Sigmoid colon (tissue), 7 donors: ENCODE results near the gene GPR3. TPM values are rescaled to one million over a fixed set of nuclear protein-coding genes. Genes with fewer than 3 reads are reported as not detected.

Source experiments
- DNase-seq: peaks from one replicate; pipeline ENCODE4 v3.0.0-alpha.2; 2019
- H3K27ac ChIP-seq, 4 donors: fragments of 200-600 bp; sonication (generic); one replicate each; pipeline ENCODE4 v1.5.1; 2016 to 2019; ENCODE audit warnings: mild to moderate bottlenecking in 1 of 4
- H3K27me3 ChIP-seq, 3 donors: fragments of 200-600 bp; sonication (generic); one replicate each; pipeline ENCODE4 v1.5.1; 2019; ENCODE audit warnings: mild to moderate bottlenecking in 1 of 3
- H3K36me3 ChIP-seq, 4 donors: fragments of 200-600 bp; sonication (generic); one replicate each; pipeline ENCODE4 v1.5.1; 2016 to 2019
- H3K4me1 ChIP-seq, 4 donors: fragments of 200-600 bp; sonication (generic); one replicate each; pipeline ENCODE4 v1.5.1; 2017 to 2019
- H3K4me3 ChIP-seq, 4 donors: fragments of 200-600 bp; sonication (generic); one replicate each; pipeline ENCODE4 v1.5.1; 2017 to 2019; ENCODE audit warnings: mild to moderate bottlenecking in 2 of 4, moderate library complexity in 1 of 4
- H3K9me3 ChIP-seq, 4 donors: fragments of 200-600 bp in 3 of 4; sonication (generic) in 3 of 4; one replicate each; pipeline versions ENCODE4 v1.5.1 to v1.6.1; 2013 to 2019
- CTCF ChIP-seq, 4 experiments: fragments of 450-650 bp in 3 of 4; fragments of 200-600 bp in 1 of 4; IDR thresholded peaks; one replicate each; pipeline ENCODE4 v1.5.1; 2016 to 2019; ENCODE audit warnings: antibody characterized with exemption in 4 of 4, mild to moderate bottlenecking in 3 of 4, moderate library complexity in 2 of 4
- EP300 ChIP-seq, 4 donors: sonication (generic); formaldehyde crosslinking; IDR thresholded peaks; one replicate each; pipeline ENCODE4 v1.6.1; 2017; ENCODE audit warnings: antibody characterized with exemption in 4 of 4
- POLR2A ChIP-seq, 2 donors: fragments of 450-650 bp; IDR thresholded peaks; one replicate each; pipeline ENCODE4 v1.6.1; 2016; ENCODE audit warnings: antibody characterized with exemption in 2 of 2, mild to moderate bottlenecking in 2 of 2, moderate library complexity in 2 of 2
- POLR2AphosphoS5 ChIP-seq, 4 donors: sonication (generic); formaldehyde crosslinking; IDR thresholded peaks; one replicate each; pipeline ENCODE4 v1.6.1; 2017; ENCODE audit warnings: antibody characterized with exemption in 4 of 4
- WGBS, 2 donors: extraction: QIAGEN DNeasy Blood & Tissue Kit; methylation state at CpG; one replicate each; pipeline ENCODE4 v1.1.7; 2013; 5-methylcytosine and 5-hydroxymethylcytosine counted together
- intact Hi-C: fragments of 100-400 bp; cut with DNase I; formaldehyde crosslinking; loops from one replicate; pipeline ENCODE4 v1.15.1; 2023
- polyA plus RNA-seq, 3 donors: library from polyadenylated mRNA; stranded (reverse); fragments of 200-250 nt; gene quantifications; one replicate each; pipeline ENCODE4 v1.2.3, GENCODE V29; 2013
- total RNA-seq, 4 donors: library from RNA; depleted of rRNA; stranded (reverse); fragments of >200 nt; gene quantifications; one replicate each; pipeline ENCODE4 v1.1.0, GENCODE V29; 2016
- donor health status: healthy with polysubstance abuse.
- donor health status: Bipolar disorder and iron deficiency.
- donor health status: healthy.

GPR3 gene
- total and polyA plus RNA-seq, 7 donors = 0.36 to 2.0 (median 0.54) TPM; not detected in 4

GRCh38 chr1:27414091-27414490 lies 21.7 kb downstream of the GPR3 start:
- intact Hi-C loops = no loop called here
- no peak for DNase-seq
- Histone ChIP-seq H3K9me3 (no peaks in the 10 kb centered on the region), H3K36me3 (peaks cover 48 to 85% (median 75%) of the 10 kb centered on the region in 4 donors), H3K27me3 (no peaks in the 10 kb centered on the region), H3K27ac (no peak overlapping the region), H3K4me3 (no peak overlapping the region), H3K4me1 (peaks cover 3 to 36% (median 33%) of the 10 kb centered on the region in 4 donors)
- TF ChIP-seq POLR2AphosphoS5 (IDR thresholded peaks at IDR 0.05) = no peak
- no peak for TF ChIP-seq POLR2A (IDR thresholded peaks at IDR 0.05)
- TF ChIP-seq CTCF (IDR thresholded peaks at IDR 0.05) = no peak
- TF ChIP-seq EP300 (IDR thresholded peaks at IDR 0.05) = no peak
- WGBS, 2 donors = 93 to 96% methylated on average over 1 of the region's 1 CpG

- TF ChIP-seq EP300 (IDR thresholded peaks at IDR 0.05) = no peak
- TF ChIP-seq CTCF (IDR thresholded peaks at IDR 0.05) = peak; percentile 54 to 63 (median 60)
- TF ChIP-seq POLR2A (IDR thresholded peaks at IDR 0.05) = no peak
- TF ChIP-seq POLR2AphosphoS5 (IDR thresholded peaks at IDR 0.05) = peak in 1 of 4 donors; percentile 21
- intact Hi-C loops = loop anchor here (1.0 kb wide), 1 partner anchor 188 kb away; the partner anchor contains the start of gene AHDC1
- Histone ChIP-seq H3K36me3 (peaks cover 36 to 60% (median 53%) of the 10 kb centered on the region in 4 donors), H3K4me3 (no peak overlapping the region), H3K9me3 (no peaks in the 10 kb centered on the region), H3K27me3 (no peaks in the 10 kb centered on the region), H3K4me1 (peaks cover 3 to 54% (median 45%) of the 10 kb centered on the region in 4 donors), H3K27ac (peak overlapping the region; percentile 81 to 91 (median 85))
- no peak for DNase-seq
- WGBS, 2 donors = 68 to 69% methylated on average over 3 of the region's 3 CpGs
These were observed 24.1 kb downstream of the GPR3 start for GRCh38 chr1:27416387-27417111.

- 84 to 87% methylated on average over 3 of the region's 3 CpGs for WGBS, 2 donors
- peaks cover under 1 to 57% (median 45%) of the 10 kb centered on the region in 4 donors for H3K4me1 ChIP-seq
- no peak overlapping the region for H3K4me3 ChIP-seq
- intact Hi-C loops = loop anchor here (1.0 to 2.0 kb wide), 2 partner anchors 71 to 187 kb away; partner anchors contain the start of gene AHDC1
- peaks cover 27 to 49% (median 41%) of the 10 kb centered on the region in 4 donors for H3K36me3 ChIP-seq
- DNase-seq = no peak
- peak overlapping the region; percentile 81 to 91 (median 85) for H3K27ac ChIP-seq
- no peaks in the 10 kb centered on the region for H3K27me3 ChIP-seq
- TF ChIP-seq CTCF (IDR thresholded peaks at IDR 0.05) = no peak
- TF ChIP-seq EP300 (IDR thresholded peaks at IDR 0.05) = no peak
- TF ChIP-seq POLR2AphosphoS5 (IDR thresholded peaks at IDR 0.05) = no peak
- no peak for TF ChIP-seq POLR2A (IDR thresholded peaks at IDR 0.05)
- H3K9me3 ChIP-seq = no peaks in the 10 kb centered on the region
These were observed 25.3 kb downstream of the GPR3 start for GRCh38 chr1:27417713-27418112.

GRCh38 chr1:27418326-27419185 lies 26.1 kb downstream of the GPR3 start:
- H3K4me1 ChIP-seq = peaks cover 0 to 59% (median 47%) of the 10 kb centered on the region in 4 donors
- intact Hi-C loops = loop anchor here (2.0 kb wide), 1 partner anchor 70 kb away; no protein-coding TSS in a partner anchor
- peak; percentile 52 to 82 (median 65) for TF ChIP-seq POLR2AphosphoS5 (IDR thresholded peaks at IDR 0.05)
- TF ChIP-seq POLR2A (IDR thresholded peaks at IDR 0.05) = no peak
- peak in 1 of 4 donors; percentile 73 for TF ChIP-seq EP300 (IDR thresholded peaks at IDR 0.05)
- TF ChIP-seq CTCF (IDR thresholded peaks at IDR 0.05) = no peak
- H3K4me3 ChIP-seq = no peak overlapping the region
- H3K27ac ChIP-seq = peak overlapping the region; percentile 81 to 91 (median 85)
- peak; percentile 95 for DNase-seq
- H3K27me3 ChIP-seq = no peaks in the 10 kb centered on the region
- no peaks in the 10 kb centered on the region for H3K9me3 ChIP-seq
- peaks cover 19 to 40% (median 33%) of the 10 kb centered on the region in 4 donors for H3K36me3 ChIP-seq
- whole genome bisulfite sequencing, 2 donors = 56 to 57% methylated on average over 14 of the region's 14 CpGs
